NCI-H146 (cell line): ENCODE results near the gene TMEM91.
A peak's percentile ranks its signal among the peaks of the same experiment; 100 is the strongest.
"Not testable (repeated sequence)": the region's sequence is repeated elsewhere in the genome, so short reads cannot be mapped to it uniquely, and the experiment has no call there.

Experiments
- DNase-seq: peaks from one replicate; lab custom pipeline; 2025; lab: John Stamatoyannopoulos, UW

TMEM91 gene

GRCh38 chr19:41376241-41376997 is at the start of gene TMEM91:
TSS of gene TMEM91 (plus strand) at chr19:41376533. CDS start at chr19:41378310, 1,777 bp downstream.
- DNase-seq = peak; percentile 35

- DNase-seq = no peak
Observed at GRCh38 chr19:41327076-41327575, 49.2 kb upstream of the TMEM91 start.

GRCh38 chr19:41327576-41328156 is 48.7 kb upstream of the TMEM91 start:
- peak; percentile 34 for DNase-seq

- no peak for DNase-seq
Observed at GRCh38 chr19:41328157-41328841, 48.0 kb upstream of the TMEM91 start.

GRCh38 chr19:41328842-41329225 is 47.5 kb upstream of the TMEM91 start:
- no peak for DNase-seq

GRCh38 chr19:41330481-41330880 is 45.9 kb upstream of the TMEM91 start:
- DNase-seq = no peak

GRCh38 chr19:41330946-41331678 is 45.2 kb upstream of the TMEM91 start:
- peak; percentile 17 for DNase-seq

- DNase-seq = no peak
Observed at GRCh38 chr19:41332000-41332399, 44.3 kb upstream of the TMEM91 start.

- no peak for DNase-seq
Observed at GRCh38 chr19:41332468-41332867, 43.9 kb upstream of the TMEM91 start.

- DNase-seq = no peak
Observed at GRCh38 chr19:41334793-41335192, 41.5 kb upstream of the TMEM91 start.

GRCh38 chr19:41335467-41335866 is 40.9 kb upstream of the TMEM91 start:
- DNase-seq = no peak

GRCh38 chr19:41339936-41340335 is 36.4 kb upstream of the TMEM91 start:
- no peak for DNase-seq

GRCh38 chr19:41341669-41342490 is 34.5 kb upstream of the TMEM91 start:
- DNase-seq = peak; percentile 67

GRCh38 chr19:41344162-41344561 is 32.2 kb upstream of the TMEM91 start:
- no peak for DNase-seq

- not testable (repeated sequence) for DNase-seq
Observed at GRCh38 chr19:41346916-41347315, 29.4 kb upstream of the TMEM91 start.

- DNase-seq = no peak
Observed at GRCh38 chr19:41350735-41351338, 25.5 kb upstream of the TMEM91 start.

- DNase-seq = peak; percentile 46
Observed at GRCh38 chr19:41351339-41352245, 24.7 kb upstream of the TMEM91 start.

GRCh38 chr19:41352279-41352608 is 24.1 kb upstream of the TMEM91 start:
- no peak for DNase-seq

GRCh38 chr19:41352609-41353465 is 23.5 kb upstream of the TMEM91 start:
- DNase-seq = peak; percentile 64
